Lower leg skin (tissue), 3 donors: ENCODE data around the gene UPK3B.
"Not testable (repeated sequence)": the region's sequence is repeated elsewhere in the genome, so short reads cannot be mapped to it uniquely, and the experiment has no call there.

Experiments
- CTCF ChIP-seq, 3 donors: fragments of 450-650 bp; IDR thresholded peaks; one replicate each; pipeline ENCODE4 v1.5.1; 2016; ENCODE audit warnings: antibody characterized with exemption in 3 of 3, mild to moderate bottlenecking in 3 of 3, moderate library complexity in 2 of 3
- POLR2A ChIP-seq, 2 donors: fragments of 450-650 bp; IDR thresholded peaks; one replicate each; pipeline ENCODE4 v1.6.1; 2016 to 2017; ENCODE audit warnings: antibody characterized with exemption in 2 of 2, mild to moderate bottlenecking in 1 of 2, moderate library complexity in 1 of 2

DNA sequence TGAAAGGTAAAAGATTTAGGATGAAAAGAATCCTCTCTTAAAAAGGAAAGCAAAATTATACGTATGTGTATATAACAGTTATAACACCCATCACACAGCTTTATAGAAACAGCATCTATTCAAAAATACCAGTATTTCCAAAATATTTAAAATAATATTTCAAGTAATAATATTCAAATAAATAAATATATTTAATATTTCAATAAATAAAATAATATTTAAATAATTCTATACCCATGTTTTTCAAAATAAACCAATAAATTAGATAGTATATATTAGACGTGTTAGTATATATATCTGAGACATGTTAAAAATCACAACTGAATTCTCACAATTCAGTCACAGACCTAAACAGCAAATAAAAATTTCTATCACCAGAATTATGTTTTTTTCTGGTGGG is 21.3 kb downstream of the UPK3B start:
- TF ChIP-seq CTCF, POLR2A (IDR thresholded peaks at IDR 0.05): not testable (repeated sequence)
